Urothelium cell line (cell line): Measurements from ENCODE around the gene NTM.
A peak's percentile ranks its signal among the peaks of the same experiment; 100 is the strongest.

Experiments used
- DNase-seq: peaks from one replicate; pipeline ENCODE4 v3.0.0; 2011; ENCODE audit warnings: low spot score, mixed read lengths
- FAIRE-seq: peaks from 2 replicates; lab custom pipeline; 2011; peaks lifted over from hg19 to GRCh38; lab: Jason Lieb, UNC

Gene NTM

GRCh38 chr11:131681920-131682319 lies 311.5 kb downstream of the NTM start:
- FAIRE-seq (no peak), DNase-seq (no peak)

DNA sequence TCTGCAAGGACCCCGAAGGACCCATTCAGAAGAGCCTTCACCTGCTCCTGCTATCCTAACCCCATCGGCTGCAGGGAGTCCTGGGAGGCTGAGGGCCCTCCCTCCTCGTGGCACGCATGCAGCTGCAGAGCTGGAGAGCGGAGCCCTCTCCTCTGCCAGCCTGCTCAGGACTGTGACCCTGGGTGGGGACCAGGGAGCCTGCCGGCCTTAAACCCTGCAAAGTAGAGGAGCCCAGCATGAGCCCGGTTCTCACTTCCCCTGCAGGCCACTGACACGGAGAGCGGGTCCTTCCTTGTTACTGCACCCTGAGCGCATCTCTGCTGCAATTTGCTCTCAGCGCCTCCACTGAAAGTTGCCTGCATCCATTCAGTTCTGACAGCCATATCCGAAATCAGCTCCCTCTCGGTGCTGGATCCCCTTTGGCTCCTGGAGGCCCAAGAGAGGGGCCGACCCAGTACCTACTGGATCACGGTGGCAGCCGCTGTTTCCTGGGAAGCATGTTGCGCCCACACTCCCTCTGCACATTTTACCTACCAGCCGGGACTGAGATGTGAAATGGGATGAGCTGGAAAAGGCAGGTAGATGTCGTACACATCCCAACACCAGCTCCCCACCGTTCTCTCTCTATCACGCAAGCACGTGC lies 312.1 kb downstream of the NTM start:
- FAIRE-seq = no peak
- DNase-seq = no peak

DNA sequence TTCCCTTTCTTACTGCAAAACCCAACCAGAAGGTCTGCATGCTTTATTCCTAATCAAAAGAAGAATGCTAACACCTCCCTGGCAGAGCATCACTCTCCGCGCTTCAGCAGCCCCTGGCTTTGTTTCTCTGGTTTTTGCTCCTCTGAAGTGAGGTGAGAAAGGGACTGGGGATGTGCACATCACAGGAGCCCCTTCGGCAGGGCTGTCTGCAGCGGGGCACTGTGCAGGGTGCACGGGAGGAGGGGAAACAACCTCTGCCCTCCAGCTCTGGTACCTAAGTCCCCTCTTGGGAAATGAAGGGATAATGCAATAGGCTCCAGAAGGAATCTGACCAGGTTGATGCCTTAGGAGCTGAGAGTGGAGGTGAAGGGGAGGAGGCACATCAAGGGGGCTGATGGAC lies 312.7 kb downstream of the NTM start:
- FAIRE-seq = no peak

GRCh38 chr11:131683666-131684065 lies 313.3 kb downstream of the NTM start:
- DNase-seq (no peak), FAIRE-seq (no peak)

More for the DNA sequence above, 312.7 kb downstream of the NTM start:
- no peak for DNase-seq

DNA sequence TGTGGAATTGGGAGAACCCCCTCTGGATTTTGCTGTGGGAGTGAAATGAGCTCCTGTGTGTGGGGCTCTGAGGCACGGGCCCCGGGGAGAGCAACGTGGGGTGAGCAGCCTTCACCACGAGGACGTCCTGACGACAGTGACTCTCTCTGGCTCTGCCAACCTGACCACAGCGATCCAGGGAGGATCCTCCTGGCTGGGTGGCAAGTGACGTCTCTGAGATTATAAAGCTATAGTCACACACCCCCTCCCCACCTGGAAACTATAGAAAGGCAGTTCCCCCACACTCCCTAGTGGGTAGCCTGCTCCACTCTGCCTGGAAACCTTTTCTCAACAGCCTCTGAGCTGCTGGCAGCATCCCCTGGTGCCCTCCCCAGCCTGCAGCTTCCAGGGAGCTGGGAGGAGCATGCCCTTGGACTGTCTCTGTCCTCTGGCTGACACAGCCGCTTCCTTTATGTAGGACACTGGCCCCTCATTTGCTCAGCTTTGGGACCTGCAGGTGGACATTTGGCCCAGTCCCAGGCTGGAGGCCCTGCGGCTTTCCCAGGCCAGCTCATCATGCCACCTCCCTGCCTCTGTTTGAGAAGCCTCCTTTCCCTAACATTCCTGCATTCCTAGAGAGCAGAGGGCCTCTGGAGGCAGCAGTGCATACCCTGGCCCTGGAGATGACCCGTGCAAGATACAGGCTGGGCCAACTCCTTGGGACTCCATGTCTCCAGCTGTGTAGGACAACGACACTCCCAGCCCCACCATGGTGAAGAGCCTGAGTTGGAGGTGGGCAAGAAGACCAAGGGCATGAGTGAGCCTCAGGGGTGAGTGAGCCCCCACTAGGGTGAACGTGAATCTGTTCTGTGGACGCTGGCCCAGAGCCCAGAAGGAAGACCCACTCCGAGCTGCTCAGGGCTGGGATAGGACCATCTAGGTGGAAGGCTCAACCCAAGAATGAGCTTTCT lies 314.0 kb downstream of the NTM start:
- no peak for FAIRE-seq
- DNase-seq = no peak

- no peak for DNase-seq
Measured at GRCh38 chr11:131685206-131685605, 314.8 kb downstream of the NTM start.

DNA sequence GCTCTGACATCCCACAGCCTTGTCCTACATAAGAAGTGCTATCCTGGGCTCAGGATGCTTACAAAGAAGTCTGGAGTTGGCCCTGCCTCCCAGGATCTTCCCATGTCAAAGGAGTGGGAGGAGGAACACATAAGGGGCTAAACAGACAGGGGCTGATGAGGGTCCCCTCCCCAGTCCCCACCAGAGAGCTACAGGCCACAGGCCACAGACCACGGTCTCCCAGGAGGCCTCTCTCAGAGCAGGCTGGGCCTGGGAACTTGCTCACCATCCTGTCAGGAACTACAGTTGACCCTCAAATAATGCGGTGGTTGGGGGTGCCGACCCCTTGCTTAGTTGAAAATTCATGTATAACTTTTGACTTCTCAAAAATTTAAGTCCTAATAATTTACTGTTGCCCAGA lies 315.5 kb downstream of the NTM start:
- FAIRE-seq (no peak), DNase-seq (no peak)

More at GRCh38 chr11:131685206-131685605, 314.8 kb downstream of the NTM start:
- FAIRE-seq = no peak

GRCh38 chr11:131686836-131687235 lies 316.4 kb downstream of the NTM start:
- DNase-seq = no peak
- FAIRE-seq = no peak

DNA sequence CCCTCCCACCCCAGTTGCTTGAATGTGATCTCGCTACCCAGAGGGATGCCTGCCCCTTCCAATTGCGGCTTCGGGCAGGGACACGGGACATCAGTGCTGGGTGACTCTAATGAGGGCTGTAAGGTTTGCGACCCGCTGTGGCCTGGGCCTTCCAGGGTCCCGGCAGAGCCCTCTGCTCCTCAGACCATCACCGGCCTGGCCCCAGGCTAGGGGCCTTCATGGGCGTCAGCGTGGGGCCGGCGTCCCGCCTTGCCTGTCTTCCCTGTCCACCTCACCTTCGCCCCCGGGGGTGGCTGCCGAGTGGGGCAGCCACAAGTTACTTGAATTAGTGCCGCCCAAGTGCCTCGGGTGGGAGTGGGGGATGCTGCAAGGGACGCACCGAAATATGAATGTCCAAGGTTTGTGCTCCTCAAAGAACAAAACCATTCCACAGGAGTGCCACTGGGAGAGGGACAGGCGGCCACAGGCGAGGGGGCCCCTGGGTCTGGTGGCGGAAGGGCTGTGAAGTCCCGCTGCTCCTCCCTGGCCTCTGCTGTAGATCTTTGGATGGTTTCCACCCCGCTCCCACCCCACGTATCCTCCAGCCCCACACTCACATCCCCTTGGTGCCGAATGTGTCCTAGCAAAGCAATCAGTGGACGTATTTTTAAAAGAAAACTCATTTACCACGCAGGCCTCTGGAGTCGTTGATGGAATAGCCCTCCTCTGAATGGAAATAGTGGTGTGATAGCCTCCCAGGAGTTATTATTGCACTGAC lies 317.1 kb downstream of the NTM start:
- FAIRE-seq (peak; percentile 23), DNase-seq (no peak)

DNA sequence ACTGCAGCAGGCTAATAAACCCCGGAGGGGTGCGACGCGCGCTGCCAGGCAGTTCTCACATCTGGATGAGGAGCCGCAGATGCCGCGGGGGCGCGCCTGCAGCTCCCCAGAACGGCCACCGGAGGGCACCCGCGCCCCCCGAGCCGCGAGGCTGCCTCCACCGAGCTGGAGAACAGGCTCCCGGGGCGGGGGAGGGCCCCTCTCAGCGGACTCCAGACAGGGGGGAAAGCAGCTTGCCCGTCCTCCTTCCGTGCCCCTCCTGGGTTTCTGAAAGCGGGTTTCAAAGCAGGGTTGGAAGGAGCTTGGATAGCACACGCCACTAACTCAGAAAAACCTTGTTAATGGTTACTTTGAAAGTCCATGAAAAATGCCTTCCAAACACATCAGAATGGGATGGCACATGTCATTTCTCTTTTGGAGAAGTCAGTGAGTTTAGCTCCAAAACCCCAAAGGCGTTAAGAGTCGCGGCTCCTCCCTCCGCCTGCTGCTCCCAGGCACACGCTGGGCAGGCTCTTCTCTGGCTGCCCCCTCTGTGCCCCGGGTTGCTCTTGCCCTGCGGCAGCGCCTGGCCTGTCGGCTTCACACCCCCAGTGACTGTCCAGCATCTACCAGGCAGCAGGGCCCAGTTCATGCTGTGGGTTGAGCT lies 317.8 kb downstream of the NTM start:
- no peak for FAIRE-seq
- peak; percentile 75 for DNase-seq

- no peak for DNase-seq
Measured at GRCh38 chr11:131689049-131689925, 318.9 kb downstream of the NTM start.

GRCh38 chr11:131690362-131690761 lies 319.9 kb downstream of the NTM start:
- DNase-seq (no peak), FAIRE-seq (no peak)

More at GRCh38 chr11:131689049-131689925, 318.9 kb downstream of the NTM start:
- FAIRE-seq = no peak

- no peak for DNase-seq
- no peak for FAIRE-seq
Measured at GRCh38 chr11:131690776-131691175, 320.4 kb downstream of the NTM start.

DNA sequence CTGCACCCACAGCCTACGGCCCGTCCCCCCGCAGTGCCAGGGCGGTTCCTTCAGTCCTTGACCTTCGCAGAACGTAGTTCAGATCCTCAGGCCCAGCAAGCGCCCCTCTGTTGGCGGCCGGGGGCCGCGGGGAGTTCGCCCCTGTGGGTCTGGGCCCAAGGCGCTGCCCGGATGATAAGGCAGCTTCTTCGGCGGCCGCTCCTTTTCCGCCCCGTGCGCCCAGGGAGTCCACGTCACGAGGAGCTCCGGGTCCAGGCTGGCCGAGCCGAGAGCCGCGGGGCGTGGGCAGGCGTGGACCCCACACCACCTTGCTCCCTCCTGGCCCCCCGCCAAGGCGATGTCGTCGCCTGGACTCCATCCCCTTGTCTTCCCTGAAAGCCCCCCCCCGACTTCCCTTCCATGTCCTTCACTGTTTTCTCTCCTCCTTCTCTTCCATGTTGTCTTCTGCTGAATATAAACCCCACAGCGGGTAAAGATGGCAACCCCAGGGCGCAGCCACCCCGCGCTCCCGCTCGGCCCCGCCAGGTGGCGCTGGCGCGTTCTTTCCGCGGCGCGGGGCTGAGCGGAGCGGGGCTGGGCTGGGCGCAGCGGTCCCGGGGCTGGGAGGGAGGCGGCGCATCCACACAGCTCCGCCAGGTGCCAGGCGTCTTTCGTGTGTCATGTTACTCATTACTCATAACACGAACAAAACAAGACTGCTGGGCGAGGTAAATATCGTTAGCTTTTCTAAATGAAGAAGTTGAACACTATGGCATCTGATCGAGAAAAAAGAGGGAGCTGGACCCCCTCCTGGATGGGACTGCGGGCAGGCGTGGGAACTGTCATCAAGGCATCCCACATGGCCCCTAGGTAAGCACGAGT lies 321.0 kb downstream of the NTM start:
- no peak for DNase-seq
- no peak for FAIRE-seq

DNA sequence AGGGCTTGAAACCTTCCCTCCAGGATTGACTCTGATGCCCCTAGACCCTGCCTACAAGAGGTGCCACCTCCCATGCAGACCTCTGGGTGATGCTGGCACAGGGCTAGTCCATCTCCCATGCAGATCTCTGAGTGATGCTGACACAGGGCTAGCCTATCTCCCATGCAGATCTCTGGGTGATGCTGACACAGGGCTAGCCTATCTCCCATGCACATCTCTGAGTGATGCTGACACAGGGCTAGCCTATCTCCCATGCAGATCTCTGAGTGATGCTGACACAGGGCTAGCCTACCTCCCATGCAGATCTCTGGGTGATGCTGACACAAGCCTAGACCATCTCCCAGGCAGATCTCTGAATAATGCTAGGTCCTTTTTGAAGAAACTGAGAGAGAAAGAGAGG lies 321.7 kb downstream of the NTM start:
- DNase-seq = no peak
- no peak for FAIRE-seq

- FAIRE-seq (no peak), DNase-seq (no peak)
Measured at GRCh38 chr11:131692961-131693360, 322.5 kb downstream of the NTM start.

GRCh38 chr11:131693756-131694155 lies 323.3 kb downstream of the NTM start:
- FAIRE-seq = no peak
- no peak for DNase-seq

GRCh38 chr11:131694526-131695424 lies 324.4 kb downstream of the NTM start:
- DNase-seq (peak; percentile 81), FAIRE-seq (no peak)
